ENCODE measurements around the gene DCAF8. TPM values are rescaled to one million over a fixed set of nuclear protein-coding genes. Genes with fewer than 3 reads are reported as not detected.

Gene DCAF8
- total RNA-seq, 1 experiment from 2014 or later = 89.7 TPM

DNA sequence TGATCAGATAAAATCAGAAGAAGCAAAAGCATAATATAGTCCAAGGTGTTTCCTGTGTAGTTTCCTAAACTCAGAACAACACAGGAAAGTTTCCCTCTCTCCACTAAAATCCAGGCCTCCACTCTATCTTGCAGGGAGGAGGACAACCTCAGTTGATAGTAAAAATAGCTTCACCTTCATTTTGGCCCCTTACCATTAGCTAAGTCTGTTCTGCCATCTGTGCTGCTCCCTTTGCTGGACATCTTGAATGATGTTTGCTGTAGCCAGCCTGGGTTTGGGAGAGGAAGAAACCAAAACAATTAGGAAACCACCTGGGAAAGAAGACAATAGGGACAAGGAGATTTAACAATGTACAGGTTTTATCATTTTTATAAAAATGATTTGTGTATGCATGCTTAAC is 18.6 kb downstream of the DCAF8 start:
- H3K36me3 ChIP-seq (ENCODE audit: insufficient read depth, low read length) = peaks cover 34% of the 10 kb centered on the region; the same call in 1 of the 2 replicates
- H3K4me3 ChIP-seq (ENCODE audit: low read length) = no peak overlapping the region
- H3K4me1 ChIP-seq (ENCODE audit: low read length) = no peaks in the 10 kb centered on the region
- no peaks in the 10 kb centered on the region for H3K9me2 ChIP-seq (replicated peaks; ENCODE audit: insufficient read depth, low read length)
- no peak overlapping the region for H3K9ac ChIP-seq (ENCODE audit: low read length)
- H3K79me2 ChIP-seq (ENCODE audit: low read length) = peaks cover 70% of the 10 kb centered on the region
- no peak overlapping the region for H3K27ac ChIP-seq (ENCODE audit: low read length)
- H3K4me2 ChIP-seq (ENCODE audit: low read depth, low read length, poor library complexity, severe bottlenecking) = no peak overlapping the region
- no peak for DNase-seq
- peaks cover 6% of the 10 kb centered on the region; the same call in 1 of the 2 replicates for H4K20me1 ChIP-seq (ENCODE audit: insufficient read depth, low read depth, low read length)
- H3K27me3 ChIP-seq (ENCODE audit: low read length) = no peaks in the 10 kb centered on the region
- H2AFZ ChIP-seq (ENCODE audit: low read length) = no peak overlapping the region
- H3K9me3 ChIP-seq (ENCODE audit: low read length) = no peaks in the 10 kb centered on the region

DNA sequence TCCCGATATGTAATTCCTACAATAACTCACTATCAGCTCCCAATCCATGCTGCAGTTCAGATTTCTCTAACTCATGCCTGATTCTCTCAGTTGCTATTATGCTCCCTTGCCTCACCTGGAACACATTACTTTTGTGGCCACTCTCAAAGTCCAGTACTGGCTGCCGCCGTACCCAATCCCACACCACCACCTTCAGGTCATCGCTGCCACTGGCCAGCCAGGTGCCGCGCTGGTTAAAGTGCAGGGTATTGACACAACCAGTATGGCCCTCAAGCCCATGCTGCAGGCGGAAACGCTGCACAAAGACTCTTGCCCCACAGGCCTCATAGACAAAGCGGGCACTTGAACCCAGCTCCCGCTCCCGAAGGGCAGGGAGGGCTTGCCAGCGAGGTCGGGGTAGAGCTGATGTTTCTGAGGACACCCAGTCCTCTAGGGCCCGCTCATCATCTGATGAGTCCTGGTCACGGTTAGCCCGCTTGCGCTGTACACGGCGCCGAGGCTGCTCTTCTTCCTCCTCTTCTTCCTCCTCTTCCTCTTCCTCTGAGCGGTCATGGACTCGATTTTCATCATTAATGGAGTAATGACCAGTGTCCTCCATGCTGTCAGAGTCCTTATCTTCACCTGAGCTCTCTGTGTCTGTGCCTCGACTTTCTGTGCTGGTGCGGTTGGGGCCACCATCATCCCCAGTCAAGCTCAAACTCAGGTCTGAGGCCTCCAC is 22.6 kb downstream of the DCAF8 start:
- Histone ChIP-seq H3K9me3 (ENCODE audit: low read length) (no peaks in the 10 kb centered on the region), H3K27ac (ENCODE audit: low read length) (no peak overlapping the region), H3K9ac (ENCODE audit: low read length) (no peak overlapping the region), H3K9me2 (replicated peaks; ENCODE audit: insufficient read depth, low read length) (no peaks in the 10 kb centered on the region), H3K36me3 (ENCODE audit: insufficient read depth, low read length) (peaks cover 60% of the 10 kb centered on the region), H3K4me2 (ENCODE audit: low read depth, low read length, poor library complexity, severe bottlenecking) (no peak overlapping the region), H2AFZ (ENCODE audit: low read length) (no peak overlapping the region), H3K4me3 (ENCODE audit: low read length) (no peak overlapping the region), H3K79me2 (ENCODE audit: low read length) (peaks cover 37% of the 10 kb centered on the region), H3K27me3 (ENCODE audit: low read length) (no peaks in the 10 kb centered on the region), H3K4me1 (ENCODE audit: low read length) (no peaks in the 10 kb centered on the region), H4K20me1 (ENCODE audit: insufficient read depth, low read depth, low read length) (no peaks in the 10 kb centered on the region)
- no peak for DNase-seq

DNA sequence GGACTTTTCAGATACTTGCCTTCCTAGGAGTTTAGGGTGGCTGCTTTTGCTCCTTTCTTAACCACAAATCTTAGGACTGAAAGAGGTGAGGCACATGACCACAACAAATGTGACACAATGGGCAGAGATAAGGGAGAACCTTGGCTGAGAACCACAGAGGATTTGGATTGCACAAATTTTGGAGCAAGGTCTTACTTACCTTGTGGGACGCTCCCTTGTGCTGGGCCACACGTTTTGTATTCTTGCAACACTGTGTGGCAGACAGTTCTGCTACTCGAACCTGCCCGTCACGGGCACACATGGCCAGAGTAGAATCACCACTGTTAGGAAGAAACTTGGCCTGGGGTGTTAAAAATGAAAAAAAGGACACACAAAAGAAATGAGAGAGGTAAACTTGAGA is 23.9 kb downstream of the DCAF8 start:
- Histone ChIP-seq H3K9me2 (replicated peaks; ENCODE audit: insufficient read depth, low read length) (no peaks in the 10 kb centered on the region), H3K27ac (ENCODE audit: low read length) (no peak overlapping the region), H3K4me1 (ENCODE audit: low read length) (no peaks in the 10 kb centered on the region), H3K9ac (ENCODE audit: low read length) (no peak overlapping the region), H3K79me2 (ENCODE audit: low read length) (peaks cover 35% of the 10 kb centered on the region), H3K36me3 (ENCODE audit: insufficient read depth, low read length) (peaks cover 59% of the 10 kb centered on the region), H3K9me3 (ENCODE audit: low read length) (no peaks in the 10 kb centered on the region), H3K27me3 (ENCODE audit: low read length) (no peaks in the 10 kb centered on the region), H4K20me1 (ENCODE audit: insufficient read depth, low read depth, low read length) (no peaks in the 10 kb centered on the region), H2AFZ (ENCODE audit: low read length) (no peak overlapping the region), H3K4me2 (ENCODE audit: low read depth, low read length, poor library complexity, severe bottlenecking) (no peak overlapping the region), H3K4me3 (ENCODE audit: low read length) (no peak overlapping the region)
- DNase-seq = no peak

DNA sequence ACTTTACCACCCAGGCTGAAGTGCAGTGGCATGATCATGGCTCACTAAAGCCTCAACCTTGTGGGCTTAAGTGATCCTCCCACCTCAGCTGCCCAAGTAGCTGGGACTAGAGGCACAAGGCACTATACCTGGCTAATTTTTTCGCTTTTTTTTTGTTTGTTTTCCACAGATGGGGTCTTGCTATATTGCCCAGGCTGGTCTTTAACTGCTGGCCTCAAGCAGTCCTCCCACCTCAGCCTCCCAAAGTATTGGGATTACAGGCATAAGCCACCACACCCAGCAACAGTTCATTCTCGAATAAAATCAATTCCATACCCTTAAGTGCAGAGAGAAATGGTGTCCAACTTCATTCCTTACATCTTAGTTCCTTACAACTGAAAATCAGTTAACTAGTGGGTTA is 24.8 kb downstream of the DCAF8 start:
- Histone ChIP-seq H3K36me3 (ENCODE audit: insufficient read depth, low read length) (peaks cover 57% of the 10 kb centered on the region), H3K79me2 (ENCODE audit: low read length) (peaks cover 31% of the 10 kb centered on the region), H4K20me1 (ENCODE audit: insufficient read depth, low read depth, low read length) (no peaks in the 10 kb centered on the region), H3K27ac (ENCODE audit: low read length) (no peak overlapping the region), H3K4me3 (ENCODE audit: low read length) (no peak overlapping the region), H3K27me3 (ENCODE audit: low read length) (no peaks in the 10 kb centered on the region), H3K9me3 (ENCODE audit: low read length) (no peaks in the 10 kb centered on the region), H3K9ac (ENCODE audit: low read length) (no peak overlapping the region), H3K4me2 (ENCODE audit: low read depth, low read length, poor library complexity, severe bottlenecking) (no peak overlapping the region), H3K9me2 (replicated peaks; ENCODE audit: insufficient read depth, low read length) (no peaks in the 10 kb centered on the region), H2AFZ (ENCODE audit: low read length) (no peak overlapping the region), H3K4me1 (ENCODE audit: low read length) (no peaks in the 10 kb centered on the region)
- no peak for DNase-seq

DNA sequence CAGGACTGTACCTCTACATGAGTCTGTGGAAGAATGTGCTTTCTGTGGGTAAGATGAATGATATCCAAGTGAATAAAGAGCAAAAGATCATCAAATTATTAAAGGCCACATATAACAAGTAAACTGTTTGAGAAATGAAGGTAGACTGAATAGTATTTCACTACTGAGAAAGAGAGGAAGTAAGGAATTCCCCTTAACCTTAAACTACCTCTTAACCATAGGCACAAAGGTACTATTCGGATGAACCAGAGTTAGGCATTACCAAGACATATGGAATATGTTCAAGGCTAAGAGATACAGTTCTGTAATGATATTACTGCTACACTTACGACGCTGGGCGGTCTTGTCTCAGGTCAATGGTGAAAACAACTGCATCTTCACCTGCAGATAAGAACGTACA is 25.5 kb downstream of the DCAF8 start:
- Histone ChIP-seq H3K4me1 (ENCODE audit: low read length) (no peaks in the 10 kb centered on the region), H2AFZ (ENCODE audit: low read length) (no peak overlapping the region), H3K4me3 (ENCODE audit: low read length) (no peak overlapping the region), H4K20me1 (ENCODE audit: insufficient read depth, low read depth, low read length) (no peaks in the 10 kb centered on the region), H3K27ac (ENCODE audit: low read length) (no peak overlapping the region), H3K27me3 (ENCODE audit: low read length) (no peaks in the 10 kb centered on the region), H3K79me2 (ENCODE audit: low read length) (peaks cover 26% of the 10 kb centered on the region), H3K9me2 (replicated peaks; ENCODE audit: insufficient read depth, low read length) (no peaks in the 10 kb centered on the region), H3K36me3 (ENCODE audit: insufficient read depth, low read length) (peaks cover 56% of the 10 kb centered on the region), H3K9ac (ENCODE audit: low read length) (no peak overlapping the region), H3K9me3 (ENCODE audit: low read length) (no peaks in the 10 kb centered on the region), H3K4me2 (ENCODE audit: low read depth, low read length, poor library complexity, severe bottlenecking) (no peak overlapping the region)
- DNase-seq = no peak

DNA sequence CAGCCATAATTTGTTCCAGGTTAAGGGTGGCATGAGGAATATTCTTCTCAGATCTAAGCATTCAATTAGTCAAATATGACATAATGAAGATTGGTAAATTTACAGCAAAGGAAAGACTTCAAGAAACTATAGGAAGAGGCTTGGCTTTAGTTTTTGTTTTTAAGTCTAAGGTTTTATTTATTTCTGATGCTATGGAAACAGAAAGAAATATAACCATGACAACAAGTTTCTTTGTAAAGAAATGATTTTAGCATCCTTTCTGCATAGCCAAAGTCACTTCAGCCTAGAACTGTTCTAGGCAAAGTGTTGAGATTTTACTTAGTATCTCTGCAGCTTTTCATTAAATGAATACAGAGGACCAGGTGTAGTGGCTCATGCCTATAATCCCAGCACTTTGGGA is 29.4 kb downstream of the DCAF8 start:
- H3K79me2 ChIP-seq (ENCODE audit: low read length) = peaks cover 15% of the 10 kb centered on the region
- no peak overlapping the region for H3K4me2 ChIP-seq (ENCODE audit: low read depth, low read length, poor library complexity, severe bottlenecking)
- H4K20me1 ChIP-seq (ENCODE audit: insufficient read depth, low read depth, low read length) = no peaks in the 10 kb centered on the region
- no peak overlapping the region for H3K27ac ChIP-seq (ENCODE audit: low read length)
- H3K4me3 ChIP-seq (ENCODE audit: low read length) = no peak overlapping the region
- DNase-seq = no peak
- peaks cover 56% of the 10 kb centered on the region for H3K36me3 ChIP-seq (ENCODE audit: insufficient read depth, low read length)
- no peaks in the 10 kb centered on the region for H3K9me2 ChIP-seq (replicated peaks; ENCODE audit: insufficient read depth, low read length)
- H3K27me3 ChIP-seq (ENCODE audit: low read length) = no peaks in the 10 kb centered on the region
- H3K4me1 ChIP-seq (ENCODE audit: low read length) = no peaks in the 10 kb centered on the region
- no peak overlapping the region for H2AFZ ChIP-seq (ENCODE audit: low read length)
- H3K9me3 ChIP-seq (ENCODE audit: low read length) = no peaks in the 10 kb centered on the region
- no peak overlapping the region for H3K9ac ChIP-seq (ENCODE audit: low read length)

DNA sequence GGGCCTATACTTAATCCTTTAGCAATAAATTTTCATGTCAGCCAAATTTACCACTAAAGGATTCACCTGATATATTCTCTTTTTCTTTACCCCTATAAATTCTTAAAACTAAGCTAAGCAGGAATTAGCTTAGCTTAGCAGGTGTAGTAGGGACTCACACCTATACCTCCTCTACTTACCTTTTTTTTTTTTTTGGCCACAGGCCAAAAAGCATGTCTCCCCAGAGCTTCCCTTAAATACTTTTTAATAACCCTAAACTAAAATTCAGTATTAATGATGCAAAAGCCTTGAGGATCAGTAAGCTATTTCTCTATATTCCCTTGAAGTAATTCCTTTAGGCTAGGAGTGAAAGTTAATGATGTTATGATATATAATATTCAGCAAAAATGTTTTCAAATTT is 33.9 kb downstream of the DCAF8 start:
- H4K20me1 ChIP-seq (ENCODE audit: insufficient read depth, low read depth, low read length) = no peaks in the 10 kb centered on the region
- H3K4me2 ChIP-seq (ENCODE audit: low read depth, low read length, poor library complexity, severe bottlenecking) = no peak overlapping the region
- no peaks in the 10 kb centered on the region for H3K9me3 ChIP-seq (ENCODE audit: low read length)
- no peak for DNase-seq
- H3K36me3 ChIP-seq (ENCODE audit: insufficient read depth, low read length) = peaks cover 38% of the 10 kb centered on the region; the same call in 1 of the 2 replicates
- peaks cover 2% of the 10 kb centered on the region; the same call in 1 of the 2 replicates for H3K79me2 ChIP-seq (ENCODE audit: low read length)
- no peaks in the 10 kb centered on the region for H3K4me1 ChIP-seq (ENCODE audit: low read length)
- H3K9me2 ChIP-seq (replicated peaks; ENCODE audit: insufficient read depth, low read length) = no peaks in the 10 kb centered on the region
- H3K27ac ChIP-seq (ENCODE audit: low read length) = no peak overlapping the region
- H3K4me3 ChIP-seq (ENCODE audit: low read length) = no peak overlapping the region
- H3K27me3 ChIP-seq (ENCODE audit: low read length) = no peaks in the 10 kb centered on the region
- H2AFZ ChIP-seq (ENCODE audit: low read length) = no peak overlapping the region
- H3K9ac ChIP-seq (ENCODE audit: low read length) = no peak overlapping the region

DNA sequence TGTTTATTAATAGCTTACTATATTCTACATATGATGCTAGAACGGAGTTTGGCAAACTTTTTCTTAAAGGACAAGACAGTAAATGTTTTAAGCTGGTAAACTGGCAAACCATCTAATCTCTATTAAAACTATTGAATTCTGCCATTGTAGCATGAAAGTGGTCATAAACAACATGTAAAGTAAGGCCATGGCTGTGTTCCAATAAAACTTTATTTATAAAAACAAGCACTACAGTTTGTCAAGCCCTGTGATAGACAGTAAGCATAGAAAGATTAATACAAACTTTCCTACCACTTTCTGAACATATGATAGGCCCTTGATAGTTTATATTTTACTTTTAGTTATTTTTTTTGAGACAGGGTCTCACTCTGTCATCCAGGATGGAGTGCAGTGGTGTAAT is 34.8 kb downstream of the DCAF8 start:
- Histone ChIP-seq H3K4me2 (ENCODE audit: low read depth, low read length, poor library complexity, severe bottlenecking) (no peak overlapping the region), H4K20me1 (ENCODE audit: insufficient read depth, low read depth, low read length) (no peaks in the 10 kb centered on the region), H3K9me2 (replicated peaks; ENCODE audit: insufficient read depth, low read length) (no peaks in the 10 kb centered on the region), H3K9me3 (ENCODE audit: low read length) (no peaks in the 10 kb centered on the region), H3K27ac (ENCODE audit: low read length) (no peak overlapping the region), H3K36me3 (ENCODE audit: insufficient read depth, low read length) (peaks cover 40% of the 10 kb centered on the region; the same call in 1 of the 2 replicates), H3K4me3 (ENCODE audit: low read length) (no peak overlapping the region), H2AFZ (ENCODE audit: low read length) (no peak overlapping the region), H3K27me3 (ENCODE audit: low read length) (no peaks in the 10 kb centered on the region), H3K4me1 (ENCODE audit: low read length) (no peaks in the 10 kb centered on the region), H3K79me2 (ENCODE audit: low read length) (no peaks in the 10 kb centered on the region; the same call in 1 of the 2 replicates), H3K9ac (ENCODE audit: low read length) (no peak overlapping the region)
- DNase-seq = no peak
